K562 (cell line): ENCODE data around the gene SPDYE1. TPM values are rescaled to one million over a fixed set of nuclear protein-coding genes. Genes with fewer than 3 reads are reported as not detected.

ENCODE experiments used
- BHLHE40 ChIP-seq: IDR thresholded peaks from 2 replicates; pipeline ENCODE4 v1.6.1; 2011; ENCODE audit warnings: low read length, improper control_type of control experiment
- EP300 ChIP-seq: IDR thresholded peaks from 2 replicates; pipeline ENCODE4 v1.6.1; 2012; ENCODE audit warnings: low read length, improper control_type of control experiment
- EP400 ChIP-seq: fragments of 450-650 bp; IDR thresholded peaks from 2 replicates; pipeline ENCODE4 v1.6.1; 2017; ENCODE audit warnings: antibody characterized with exemption, mild to moderate bottlenecking, moderate library complexity
- LEF1 ChIP-seq: fragments of 450-650 bp; IDR thresholded peaks from 2 replicates; pipeline ENCODE4 v1.6.1; 2016; ENCODE audit warnings: mild to moderate bottlenecking
- MTA1 ChIP-seq: fragments of 450-650 bp; IDR thresholded peaks from 2 replicates; pipeline ENCODE4 v1.6.1; 2017; ENCODE audit warnings: borderline replicate concordance
- NCOA6 ChIP-seq: fragments of 450-650 bp; IDR thresholded peaks from 2 replicates; pipeline ENCODE4 v1.6.1; 2017; ENCODE audit warnings: mild to moderate bottlenecking
- NR1H2 ChIP-seq: sonication (generic); formaldehyde crosslinking; IDR thresholded peaks from 2 replicates; pipeline ENCODE4 v1.4.0; 2020; ENCODE audit warnings: mild to moderate bottlenecking, missing genetic modification reagents
- PBX2 ChIP-seq, 2 experiments: IDR thresholded peaks in 1 of 2; conservative IDR thresholded peaks in 1 of 2; 2 replicates each; pipeline ENCODE4 v1.6.1; 2016; ENCODE audit warnings: low read depth in 2 of 2, mild to moderate bottlenecking in 1 of 2, missing compliant biosample characterization in 1 of 2, missing genetic modification characterization in 1 of 2, moderate library complexity in 1 of 2
- PHB2 ChIP-seq: fragments of 450-650 bp; IDR thresholded peaks from 2 replicates; pipeline ENCODE4 v1.6.1; 2017; ENCODE audit warnings: low read depth
- PTRF ChIP-seq: fragments of 450-650 bp; IDR thresholded peaks from 2 replicates; pipeline ENCODE4 v1.6.1; 2016; ENCODE audit warnings: mild to moderate bottlenecking, missing genetic modification characterization, missing compliant biosample characterization
- RHOXF2B ChIP-seq: fragments of 250-450 bp; sonication (Bioruptor Pico); conservative IDR thresholded peaks from 2 replicates; pipeline ENCODE4 v1.5.1; 2021
- SMAD2 ChIP-seq: fragments of 150-350 bp; IDR thresholded peaks from 2 replicates; pipeline ENCODE4 v1.6.1; 2014; ENCODE audit warnings: low read depth, mild to moderate bottlenecking, low read length
- SNIP1 ChIP-seq: fragments of 450-650 bp; IDR thresholded peaks from 2 replicates; pipeline ENCODE4 v1.7.1; 2017; ENCODE audit warnings: low read depth, mild to moderate bottlenecking
- STAG1 ChIP-seq: sonication (generic); formaldehyde crosslinking; IDR thresholded peaks from 2 replicates; pipeline ENCODE4 v1.5.0; 2020; ENCODE audit warnings: missing genetic modification reagents, borderline replicate concordance
- TBL1XR1 ChIP-seq, 2 experiments: IDR thresholded peaks; 2 replicates each; pipeline ENCODE4 v1.6.1; 2012; ENCODE audit warnings: improper control_type of control experiment in 2 of 2, low read length in 2 of 2, mild to moderate bottlenecking in 1 of 2
- ZBTB2 ChIP-seq: fragments of 450-650 bp; IDR thresholded peaks from 2 replicates; pipeline ENCODE4 v1.6.1; 2016; ENCODE audit warnings: antibody characterized with exemption
- ZC3H4 ChIP-seq: sonication (generic); formaldehyde crosslinking; IDR thresholded peaks from 2 replicates; pipeline ENCODE4 v1.9.0; 2021; ENCODE audit warnings: missing genetic modification reagents, borderline replicate concordance
- ZNF197 ChIP-seq: fragments of 200-800 bp; sonication (Bioruptor generic); IDR thresholded peaks from 2 replicates; pipeline ENCODE4 v1.6.1; 2016; ENCODE audit warnings: low read depth, missing genetic modification characterization, missing compliant biosample characterization
- ZNF561 ChIP-seq: fragments of 450-650 bp; formaldehyde crosslinking; conservative IDR thresholded peaks from 2 replicates; pipeline ENCODE4 v1.4.0; 2020; ENCODE audit warnings: mild to moderate bottlenecking, moderate library complexity
- ZNF695 ChIP-seq: fragments of 450-650 bp; formaldehyde crosslinking; IDR thresholded peaks from 2 replicates; pipeline ENCODE4 v1.4.0; 2020; ENCODE audit warnings: mild to moderate bottlenecking, moderate library complexity
- polyA plus RNA-seq, 8 experiments: library from polyadenylated mRNA; depleted of rRNA in 4 of 8; stranded (reverse) in 5 of 8; unstranded in 3 of 8; fragments of >200 nt; fragmentation: Nextera tagmentation in 2 of 8; fragmentation: Illumina TruSeq in 1 of 8; extraction: Ambion mirVana in 2 of 8; extraction: Trizol in 1 of 8; gene quantifications; 2 replicates each; pipeline versions ENCODE4 v1.2.1 to v1.2.3, GENCODE V29; 2011 to 2014; ENCODE audit warnings: inconsistent platforms in 1 of 8, missing spikeins in 1 of 8
- total RNA-seq, 7 experiments: library from RNA; depleted of rRNA in 6 of 7; stranded (reverse); fragments of >200 nt in 6 of 7; fragmentation: Illumina TruSeq in 2 of 7; extraction: Trizol in 2 of 7; gene quantifications; 2 replicates each; pipeline versions ENCODE4 v1.2.1 to v1.2.3, GENCODE V29; 2011 to 2021; ENCODE audit warnings: low replicate concordance in 1 of 7
- TF ChIP-seq, protein P1 (sequence below), 2 experiments: fragments of 450-650 bp; conservative IDR thresholded peaks; 2 replicates each; pipeline ENCODE4 v1.6.1; 2017; ENCODE audit warnings: mild to moderate bottlenecking in 2 of 2, moderate library complexity in 2 of 2

The SPDYE1 gene
- total and polyA plus RNA-seq, 9 of the 15 experiments (the other 6 are each of a cell fraction or from before 2014, with no cell fraction given) = 0.04 to 0.10 TPM; not detected in 7

GRCh38 chr7:44044315-44045225, 46.9 kb downstream of the SPDYE1 start, which contains the start of gene DBNL (continued):
- TF ChIP-seq ZBTB2 (0 out of 2 replicates have a peak, but pooled peaks have one; percentile 27), TBL1XR1 (IDR thresholded peaks at IDR 0.05; ENCODE audit: low read length in 2 of 2) (no peak; a peak in 1 of 4 replicates), PBX2 (CRISPR knock-in tag; IDR thresholded peaks at IDR 0.05; ENCODE audit: low read depth) (no peak), PBX2 (tag; conservative IDR thresholded peaks at IDR 0.05; ENCODE audit: low read depth) (no peak), RHOXF2B (CRISPR knock-in tag) (no peak), MTA1 (no peak), PHB2 (no peak), STAG1 (no peak), NCOA6 (no peak), SNIP1 (no peak), ZNF561 (CRISPR knock-in tag) (no peak), BHLHE40 (no peak), EP300 (no peak), LEF1 (no peak), ZC3H4 (CRISPR knock-in tag) (no peak), SMAD2 (no peak), ZNF695 (no peak), ZNF197 (no peak), EP400 (peak; percentile 83), PTRF (tag) (no peak), NR1H2 (CRISPR knock-in tag) (no peak)
- TF ChIP-seq, protein P1, sequence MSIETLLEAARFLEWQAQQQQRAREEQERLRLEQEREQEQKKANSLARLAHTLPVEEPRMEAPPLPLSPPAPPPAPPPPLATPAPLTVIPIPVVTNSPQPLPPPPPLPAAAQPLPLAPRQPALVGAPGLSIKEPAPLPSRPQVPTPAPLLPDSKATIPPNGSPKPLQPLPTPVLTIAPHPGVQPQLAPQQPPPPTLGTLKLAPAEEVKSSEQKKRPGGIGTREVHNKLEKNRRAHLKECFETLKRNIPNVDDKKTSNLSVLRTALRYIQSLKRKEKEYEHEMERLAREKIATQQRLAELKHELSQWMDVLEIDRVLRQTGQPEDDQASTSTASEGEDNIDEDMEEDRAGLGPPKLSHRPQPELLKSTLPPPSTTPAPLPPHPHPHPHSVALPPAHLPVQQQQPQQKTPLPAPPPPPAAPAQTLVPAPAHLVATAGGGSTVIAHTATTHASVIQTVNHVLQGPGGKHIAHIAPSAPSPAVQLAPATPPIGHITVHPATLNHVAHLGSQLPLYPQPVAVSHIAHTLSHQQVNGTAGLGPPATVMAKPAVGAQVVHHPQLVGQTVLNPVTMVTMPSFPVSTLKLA (conservative IDR thresholded peaks at IDR 0.05) = peak; percentile 73 to 89
